Measurements from ENCODE around the gene RNF40.
A peak's percentile ranks its signal among the peaks of the same experiment; 100 is the strongest.

The RNF40 gene

DNA sequence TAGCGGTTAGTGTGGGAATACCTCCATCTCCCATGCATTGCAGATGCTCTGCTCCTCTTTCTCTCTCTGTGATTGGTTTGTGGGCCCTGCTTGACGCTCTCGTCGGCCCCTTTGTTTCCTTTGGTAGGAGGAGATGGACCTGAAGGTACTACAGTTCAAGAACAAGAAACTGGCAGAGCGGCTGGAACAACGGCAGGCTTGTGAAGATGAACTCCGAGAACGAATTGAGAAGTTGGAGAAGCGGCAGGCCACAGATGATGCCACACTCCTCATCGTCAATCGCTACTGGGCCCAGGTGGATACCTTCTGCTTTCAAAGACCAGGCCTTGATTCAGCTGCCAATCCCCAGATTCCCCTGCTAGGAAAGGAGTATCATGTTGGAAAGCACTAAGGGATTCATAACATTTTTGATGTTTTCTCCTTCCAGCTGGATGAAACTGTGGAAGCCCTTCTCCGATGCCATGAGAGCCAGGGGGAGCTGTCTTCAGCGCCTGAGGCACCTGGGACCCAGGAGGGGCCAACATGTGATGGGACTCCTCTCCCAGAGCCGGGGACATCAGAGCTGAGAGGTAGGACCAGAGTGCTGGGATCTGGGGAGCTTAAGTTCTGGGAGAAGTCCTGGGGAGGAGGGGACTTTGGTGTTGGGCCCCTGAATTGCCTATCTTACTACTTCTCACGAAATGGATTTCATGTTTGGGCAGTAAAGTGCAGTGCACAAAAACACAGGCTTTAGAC is 1.0 kb downstream of the RNF40 start:
- peaks cover 52% of the 10 kb centered on the region for H3K36me3 ChIP-seq (ENCODE audit: insufficient read depth, low read length)
- H3K9me3 ChIP-seq (ENCODE audit: low read depth, low read length) = no peaks in the 10 kb centered on the region
- H3K4me3 ChIP-seq = peak overlapping the region; percentile 93
- no peak for TF ChIP-seq FOXP2 (optimal IDR thresholded peaks at IDR 0.05; ENCODE audit: control extremely low read depth, extremely low read length, insufficient read depth)
- no peak for TF ChIP-seq EZH2 (IDR thresholded peaks at IDR 0.05)
- no peak for TF ChIP-seq POLR2AphosphoS5 (IDR thresholded peaks at IDR 0.05; ENCODE audit: borderline replicate concordance, low read depth, low read length)
- no peak overlapping the region for H3K27ac ChIP-seq
- DNase-seq (ENCODE audit: low read depth, low spot score) = no peak
- peak overlapping the region; percentile 78 for H3K9ac ChIP-seq (ENCODE audit: insufficient read length)

DNA sequence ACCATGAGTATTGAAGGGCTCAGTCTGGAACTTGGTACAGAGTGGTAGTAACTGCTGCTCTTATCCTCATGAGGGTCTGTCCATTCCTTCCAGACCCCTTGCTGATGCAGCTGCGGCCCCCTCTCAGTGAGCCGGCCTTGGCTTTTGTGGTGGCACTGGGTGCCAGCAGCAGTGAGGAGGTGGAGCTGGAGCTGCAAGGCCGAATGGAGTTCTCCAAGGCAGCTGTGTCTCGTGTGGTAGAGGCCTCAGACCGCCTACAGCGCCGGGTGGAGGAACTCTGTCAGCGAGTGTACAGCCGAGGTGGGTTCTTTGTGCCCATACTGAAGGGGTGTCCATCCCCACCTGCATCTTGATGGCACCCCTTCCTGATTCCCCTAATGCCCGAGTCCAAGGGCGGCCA is 2.0 kb downstream of the RNF40 start:
- TF ChIP-seq EZH2 (IDR thresholded peaks at IDR 0.05) (no peak), POLR2AphosphoS5 (IDR thresholded peaks at IDR 0.05; ENCODE audit: borderline replicate concordance, low read depth, low read length) (no peak)
- no peak overlapping the region for H3K27ac ChIP-seq
- H3K36me3 ChIP-seq (ENCODE audit: insufficient read depth, low read length) = peaks cover 61% of the 10 kb centered on the region
- no peaks in the 10 kb centered on the region for H3K9me3 ChIP-seq (ENCODE audit: low read depth, low read length)
- no peak overlapping the region for H3K9ac ChIP-seq (ENCODE audit: insufficient read length)
- no peak for DNase-seq (ENCODE audit: low read depth, low spot score)
- H3K4me3 ChIP-seq = peak overlapping the region; percentile 93

DNA sequence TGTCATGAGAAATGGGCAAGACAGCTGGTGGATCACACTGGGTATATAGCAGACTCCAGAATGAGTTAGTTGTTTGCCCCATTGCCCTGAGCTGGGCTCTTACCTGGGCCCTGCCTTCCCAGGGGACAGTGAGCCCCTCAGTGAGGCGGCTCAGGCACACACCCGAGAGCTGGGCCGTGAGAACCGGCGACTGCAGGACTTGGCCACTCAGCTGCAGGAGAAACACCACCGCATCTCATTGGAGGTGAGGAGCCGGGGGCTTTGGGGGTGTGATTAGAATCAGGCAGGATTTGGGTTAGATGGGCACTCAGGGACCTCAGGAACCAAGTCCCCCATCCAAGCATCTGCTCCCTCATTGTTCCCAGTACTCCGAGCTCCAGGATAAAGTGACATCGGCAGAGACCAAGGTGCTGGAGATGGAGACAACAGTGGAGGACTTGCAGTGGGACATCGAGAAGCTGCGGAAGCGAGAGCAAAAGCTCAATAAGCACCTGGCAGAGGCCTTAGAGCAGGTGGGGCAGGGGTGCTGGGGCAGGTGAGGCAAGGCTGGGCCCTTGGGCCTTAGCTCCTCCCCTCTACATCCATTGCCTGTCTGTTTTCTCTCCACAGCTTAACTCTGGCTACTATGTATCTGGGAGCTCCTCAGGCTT is 2.8 kb downstream of the RNF40 start:
- H3K9me3 ChIP-seq (ENCODE audit: low read depth, low read length) = no peaks in the 10 kb centered on the region
- no peak for DNase-seq (ENCODE audit: low read depth, low spot score)
- H3K27ac ChIP-seq = no peak overlapping the region
- TF ChIP-seq EZH2 (IDR thresholded peaks at IDR 0.05) = no peak
- no peak for TF ChIP-seq FOXP2 (optimal IDR thresholded peaks at IDR 0.05; ENCODE audit: control extremely low read depth, extremely low read length, insufficient read depth)
- no peak for TF ChIP-seq POLR2AphosphoS5 (IDR thresholded peaks at IDR 0.05; ENCODE audit: borderline replicate concordance, low read depth, low read length)
- no peak overlapping the region for H3K4me3 ChIP-seq
- H3K9ac ChIP-seq (ENCODE audit: insufficient read length) = no peak overlapping the region
- H3K36me3 ChIP-seq (ENCODE audit: insufficient read depth, low read length) = peaks cover 69% of the 10 kb centered on the region

DNA sequence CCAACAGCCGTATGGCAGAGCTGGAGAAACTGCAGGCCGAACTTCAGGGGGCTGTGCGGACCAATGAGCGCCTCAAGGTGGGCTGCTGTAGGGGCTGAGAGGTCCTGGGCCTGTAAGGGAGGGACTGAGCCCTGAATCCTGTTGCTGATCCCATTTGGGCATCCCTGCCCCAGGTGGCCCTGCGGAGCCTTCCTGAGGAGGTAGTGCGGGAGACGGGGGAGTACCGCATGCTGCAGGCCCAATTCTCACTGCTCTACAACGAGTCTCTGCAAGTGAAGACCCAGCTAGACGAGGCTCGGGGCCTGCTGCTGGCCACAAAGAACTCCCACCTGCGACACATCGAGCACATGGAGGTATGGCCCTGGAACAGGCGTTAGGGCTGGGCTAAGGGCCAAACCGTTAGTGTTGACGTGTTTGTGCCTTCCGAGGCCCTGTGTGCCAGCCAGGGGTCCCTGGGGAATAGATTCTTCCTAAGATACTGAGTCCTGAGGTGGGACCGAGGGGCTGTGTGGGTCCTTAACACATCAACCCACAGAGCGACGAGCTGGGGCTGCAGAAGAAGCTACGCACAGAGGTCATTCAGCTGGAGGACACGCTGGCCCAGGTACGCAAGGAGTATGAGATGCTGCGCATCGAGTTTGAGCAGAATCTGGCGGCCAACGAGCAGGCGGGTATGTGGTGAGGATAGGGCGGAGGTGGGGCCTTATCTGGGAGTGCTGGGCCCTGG is 4.2 kb downstream of the RNF40 start:
- no peaks in the 10 kb centered on the region for H3K9me3 ChIP-seq (ENCODE audit: low read depth, low read length)
- no peak overlapping the region for H3K4me3 ChIP-seq
- no peak overlapping the region for H3K9ac ChIP-seq (ENCODE audit: insufficient read length)
- H3K27ac ChIP-seq = no peak overlapping the region
- TF ChIP-seq POLR2AphosphoS5 (IDR thresholded peaks at IDR 0.05; ENCODE audit: borderline replicate concordance, low read depth, low read length) (no peak), FOXP2 (optimal IDR thresholded peaks at IDR 0.05; ENCODE audit: control extremely low read depth, extremely low read length, insufficient read depth) (no peak), EZH2 (IDR thresholded peaks at IDR 0.05) (no peak)
- peaks cover 80% of the 10 kb centered on the region for H3K36me3 ChIP-seq (ENCODE audit: insufficient read depth, low read length)
- no peak for DNase-seq (ENCODE audit: low read depth, low spot score)

DNA sequence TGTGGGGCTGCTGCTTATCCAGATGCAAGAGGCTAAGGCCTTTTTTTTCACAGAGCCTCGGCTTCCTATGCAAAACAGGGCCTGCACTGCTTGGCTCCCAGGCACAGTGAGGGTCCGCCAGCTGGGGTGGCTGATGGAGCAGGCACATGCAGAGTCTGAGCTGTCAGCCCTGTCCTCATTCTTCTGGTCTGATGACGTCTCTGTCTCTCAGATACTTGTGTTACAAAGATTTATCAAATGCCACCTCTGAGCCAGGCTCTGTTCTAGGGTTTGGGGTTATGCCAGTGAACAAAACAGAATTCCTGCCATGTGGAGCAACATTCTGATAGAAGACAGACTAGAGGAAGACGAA is 4.8 kb downstream of the RNF40 start:
- Histone ChIP-seq H3K27ac (no peak overlapping the region), H3K4me3 (no peak overlapping the region), H3K9me3 (ENCODE audit: low read depth, low read length) (no peaks in the 10 kb centered on the region), H3K36me3 (ENCODE audit: insufficient read depth, low read length) (peaks cover 85% of the 10 kb centered on the region), H3K9ac (ENCODE audit: insufficient read length) (no peak overlapping the region)
- DNase-seq (ENCODE audit: low read depth, low spot score) = no peak
- TF ChIP-seq POLR2AphosphoS5 (IDR thresholded peaks at IDR 0.05; ENCODE audit: borderline replicate concordance, low read depth, low read length) (no peak), FOXP2 (optimal IDR thresholded peaks at IDR 0.05; ENCODE audit: control extremely low read depth, extremely low read length, insufficient read depth) (no peak), EZH2 (IDR thresholded peaks at IDR 0.05) (no peak)

DNA sequence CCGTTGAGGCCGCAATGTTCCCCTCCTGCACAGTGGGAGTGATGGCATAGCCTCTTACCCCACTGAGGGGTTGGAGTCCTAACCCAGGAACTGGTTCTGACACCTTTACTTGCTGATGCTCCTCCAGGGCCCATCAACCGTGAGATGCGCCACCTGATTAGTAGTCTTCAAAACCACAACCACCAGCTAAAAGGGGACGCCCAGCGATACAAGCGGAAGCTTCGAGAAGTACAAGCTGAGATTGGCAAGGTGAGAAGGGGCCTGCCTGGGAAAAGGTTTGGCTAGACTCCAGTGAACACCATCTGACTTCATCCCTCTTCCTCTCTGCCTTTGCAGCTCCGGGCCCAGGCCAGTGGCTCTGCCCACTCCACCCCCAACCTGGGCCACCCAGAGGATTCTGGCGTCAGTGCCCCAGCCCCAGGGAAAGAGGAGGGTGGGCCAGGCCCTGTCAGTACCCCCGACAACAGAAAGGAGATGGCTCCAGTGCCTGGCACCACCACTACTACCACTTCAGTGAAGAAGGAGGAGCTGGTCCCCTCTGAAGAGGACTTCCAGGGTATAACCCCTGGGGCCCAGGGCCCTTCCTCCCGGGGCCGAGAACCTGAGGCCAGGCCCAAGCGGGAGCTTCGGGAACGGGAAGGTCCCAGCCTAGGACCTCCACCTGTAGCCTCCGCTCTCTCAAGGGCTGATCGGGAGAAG is 5.8 kb downstream of the RNF40 start:
- Histone ChIP-seq H3K27ac (no peak overlapping the region), H3K9me3 (ENCODE audit: low read depth, low read length) (no peaks in the 10 kb centered on the region), H3K4me3 (no peak overlapping the region), H3K9ac (ENCODE audit: insufficient read length) (no peak overlapping the region), H3K36me3 (ENCODE audit: insufficient read depth, low read length) (peaks cover 95% of the 10 kb centered on the region)
- no peak for TF ChIP-seq POLR2AphosphoS5 (IDR thresholded peaks at IDR 0.05; ENCODE audit: borderline replicate concordance, low read depth, low read length)
- no peak for TF ChIP-seq FOXP2 (optimal IDR thresholded peaks at IDR 0.05; ENCODE audit: control extremely low read depth, extremely low read length, insufficient read depth)
- TF ChIP-seq EZH2 (IDR thresholded peaks at IDR 0.05) = no peak
- DNase-seq (ENCODE audit: low read depth, low spot score) = no peak

DNA sequence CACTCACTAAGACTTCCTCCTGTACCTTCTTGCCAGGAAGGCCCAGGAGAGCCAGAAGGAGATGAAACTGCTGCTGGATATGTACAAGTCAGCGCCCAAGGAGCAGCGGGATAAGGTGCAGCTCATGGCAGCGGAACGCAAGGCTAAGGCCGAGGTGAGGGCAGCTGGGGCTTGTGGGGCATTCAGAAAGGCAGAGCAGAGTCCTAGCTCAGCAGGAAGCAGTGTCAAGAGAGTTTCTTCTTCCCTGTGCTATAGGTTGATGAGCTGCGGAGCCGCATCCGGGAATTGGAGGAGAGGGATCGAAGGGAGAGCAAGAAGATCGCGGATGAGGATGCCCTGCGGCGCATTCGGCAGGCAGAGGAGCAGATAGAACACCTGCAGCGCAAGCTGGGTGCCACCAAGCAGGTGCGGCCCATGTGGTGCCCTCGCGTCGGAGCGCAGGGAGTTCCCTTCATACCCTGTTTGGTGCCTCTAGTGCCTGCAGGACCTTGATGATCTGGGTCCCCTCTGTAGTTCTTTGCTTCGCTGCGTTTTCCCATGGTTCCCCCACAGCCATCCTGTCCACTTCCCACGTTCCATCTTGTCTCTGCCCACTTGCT is 6.6 kb downstream of the RNF40 start:
- Histone ChIP-seq H3K9me3 (ENCODE audit: low read depth, low read length) (no peaks in the 10 kb centered on the region), H3K27ac (no peak overlapping the region), H3K36me3 (ENCODE audit: insufficient read depth, low read length) (peaks cover 89% of the 10 kb centered on the region), H3K9ac (ENCODE audit: insufficient read length) (no peak overlapping the region), H3K4me3 (no peak overlapping the region)
- TF ChIP-seq POLR2AphosphoS5 (IDR thresholded peaks at IDR 0.05; ENCODE audit: borderline replicate concordance, low read depth, low read length) = no peak
- TF ChIP-seq FOXP2 (optimal IDR thresholded peaks at IDR 0.05; ENCODE audit: control extremely low read depth, extremely low read length, insufficient read depth) = no peak
- no peak for TF ChIP-seq EZH2 (IDR thresholded peaks at IDR 0.05)
- DNase-seq (ENCODE audit: low read depth, low spot score) = no peak

Measured in SK-N-MC (cell line).